ENCODE results near the gene TUBGCP5.

The TUBGCP5 gene

GRCh38 chr15:22951381-22952280 is 87.7 kb downstream of the TUBGCP5 start:
- DNase-seq, result no peak

- no peak for DNase-seq
These were observed 88.4 kb downstream of the TUBGCP5 start for GRCh38 chr15:22951031-22951380.

- DNase-seq, result no peak
These were observed 88.9 kb downstream of the TUBGCP5 start for GRCh38 chr15:22950256-22950990.

Measured in NK-92 treated with Interleukin-12 subunit alpha and Interleukin-12 subunit beta, amount 100 ng/mL, for 24 hours (cell line).